Fibroblast of villous mesenchyme (primary cell): ENCODE data around the gene RAP1GAP2. TPM values are rescaled to one million over a fixed set of nuclear protein-coding genes. Genes with fewer than 3 reads are reported as not detected.

Experiments
- DNase-seq: peaks from one replicate; pipeline ENCODE4 v3.0.0-alpha.2; 2010; ENCODE audit warnings: low read depth
- H3K4me3 ChIP-seq: 2 replicates; pipeline ENCODE4 v1.5.1; 2011; ENCODE audit warnings: low read depth, mild to moderate bottlenecking, low read length
- total RNA-seq: library from RNA; depleted of rRNA; stranded (reverse); fragments of >200 nt; gene quantifications from 2 replicates; pipeline ENCODE4 v1.2.3, GENCODE V29; 2012
- TF ChIP-seq, protein P1 (sequence below): IDR thresholded peaks from 2 replicates; pipeline ENCODE4 v1.5.1; 2012; ENCODE audit warnings: low read depth, mild to moderate bottlenecking, low read length; ENCODE audit not compliant: insufficient read depth

The RAP1GAP2 gene
- total RNA-seq, 1 donor = 5.2 TPM

DNA sequence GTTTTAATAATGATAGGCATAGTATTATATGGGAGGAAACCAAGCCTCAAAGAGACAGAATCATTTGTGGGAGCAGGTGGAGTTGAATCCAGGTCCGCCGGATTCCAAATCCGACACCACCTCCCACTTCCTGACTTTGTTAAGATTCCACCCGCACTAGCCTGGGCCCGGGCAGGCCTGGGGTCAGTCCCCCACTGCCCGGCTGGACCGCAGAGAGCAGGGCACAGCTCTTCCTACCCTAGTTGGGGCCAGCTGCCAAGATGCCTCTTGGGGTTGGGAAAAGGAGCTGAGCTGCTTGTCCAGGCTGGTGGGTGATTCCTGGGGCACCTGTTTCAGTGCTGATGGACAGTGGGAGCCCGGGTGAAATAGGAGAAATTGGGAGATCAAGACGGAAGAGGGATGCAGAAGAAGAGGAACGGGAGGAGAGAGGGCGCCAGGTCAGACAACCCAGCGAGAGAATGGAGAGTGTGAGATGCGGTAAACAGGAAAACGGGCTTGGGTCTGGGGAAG lies 213.2 kb downstream of the RAP1GAP2 start:
- TF ChIP-seq, protein P1, sequence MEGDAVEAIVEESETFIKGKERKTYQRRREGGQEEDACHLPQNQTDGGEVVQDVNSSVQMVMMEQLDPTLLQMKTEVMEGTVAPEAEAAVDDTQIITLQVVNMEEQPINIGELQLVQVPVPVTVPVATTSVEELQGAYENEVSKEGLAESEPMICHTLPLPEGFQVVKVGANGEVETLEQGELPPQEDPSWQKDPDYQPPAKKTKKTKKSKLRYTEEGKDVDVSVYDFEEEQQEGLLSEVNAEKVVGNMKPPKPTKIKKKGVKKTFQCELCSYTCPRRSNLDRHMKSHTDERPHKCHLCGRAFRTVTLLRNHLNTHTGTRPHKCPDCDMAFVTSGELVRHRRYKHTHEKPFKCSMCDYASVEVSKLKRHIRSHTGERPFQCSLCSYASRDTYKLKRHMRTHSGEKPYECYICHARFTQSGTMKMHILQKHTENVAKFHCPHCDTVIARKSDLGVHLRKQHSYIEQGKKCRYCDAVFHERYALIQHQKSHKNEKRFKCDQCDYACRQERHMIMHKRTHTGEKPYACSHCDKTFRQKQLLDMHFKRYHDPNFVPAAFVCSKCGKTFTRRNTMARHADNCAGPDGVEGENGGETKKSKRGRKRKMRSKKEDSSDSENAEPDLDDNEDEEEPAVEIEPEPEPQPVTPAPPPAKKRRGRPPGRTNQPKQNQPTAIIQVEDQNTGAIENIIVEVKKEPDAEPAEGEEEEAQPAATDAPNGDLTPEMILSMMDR = no peak
- DNase-seq = no peak
- no peak overlapping the region for H3K4me3 ChIP-seq

GRCh38 chr17:3011891-3012290 lies 215.7 kb downstream of the RAP1GAP2 start:
- no peak for DNase-seq
- TF ChIP-seq, protein P1 = no peak
- H3K4me3 ChIP-seq = no peak overlapping the region

DNA sequence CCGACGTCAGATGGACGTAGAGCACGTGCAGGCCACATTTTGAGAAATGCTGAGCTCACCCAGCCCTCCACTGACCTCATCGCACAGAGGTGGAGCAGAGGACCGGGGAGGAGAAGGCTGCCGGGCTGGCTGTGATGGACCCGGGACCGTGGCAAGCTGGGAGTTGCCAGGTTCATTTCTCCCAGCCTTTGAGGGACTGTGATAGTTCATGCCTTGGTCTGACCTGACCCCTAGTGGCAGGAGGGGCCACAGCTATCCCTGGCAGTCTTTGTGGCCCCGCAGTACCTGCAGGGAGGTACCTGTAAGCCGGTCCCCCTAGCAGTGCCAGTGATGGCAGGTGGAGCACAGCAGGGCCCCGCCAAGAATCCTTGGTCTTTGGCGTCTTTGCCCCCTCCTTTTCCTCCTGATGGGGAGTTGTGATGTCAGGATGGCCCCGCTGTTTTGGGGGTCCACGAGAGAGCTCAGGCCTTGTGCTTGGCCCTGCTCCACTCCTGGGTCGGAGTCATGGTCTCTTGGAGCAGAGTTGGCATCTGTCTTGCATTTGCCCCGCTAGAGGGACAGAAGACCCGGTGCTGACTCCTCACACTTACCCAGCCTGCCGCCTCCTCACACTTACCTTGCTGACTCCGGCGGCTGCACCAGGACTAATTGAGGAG lies 216.8 kb downstream of the RAP1GAP2 start:
- peak; percentile 61 for DNase-seq
- H3K4me3 ChIP-seq = no peak overlapping the region
- TF ChIP-seq, protein P1 = peak; percentile 87

- TF ChIP-seq, protein P1 = no peak
- no peak overlapping the region for H3K4me3 ChIP-seq
- no peak for DNase-seq
Observed at GRCh38 chr17:3015890-3016289, 219.7 kb downstream of the RAP1GAP2 start.

- TF ChIP-seq, protein P1 = no peak
- no peak for DNase-seq
Observed at GRCh38 chr17:3017936-3018335, 221.7 kb downstream of the RAP1GAP2 start.

GRCh38 chr17:3019761-3020160 lies 223.5 kb downstream of the RAP1GAP2 start:
- no peak overlapping the region for H3K4me3 ChIP-seq
- no peak for DNase-seq
- TF ChIP-seq, protein P1 = no peak

More at GRCh38 chr17:3017936-3018335, 221.7 kb downstream of the RAP1GAP2 start:
- no peak overlapping the region for H3K4me3 ChIP-seq
